Central memory CD8-positive, alpha-beta T cell (primary cell): ENCODE data around the gene ADAT1.

Experiments
- ATAC-seq: fragments of 150-1000 bp; cut with Tn5 transposase; replicated peaks from 2 replicates; pipeline ENCODE4 v1.10.0; 2022; ENCODE audit warnings: mild to moderate bottlenecking, moderate FRiP score, moderate number of reproducible peaks; ENCODE audit not compliant: poor library complexity, severe bottlenecking; ENCODE audit errors: extremely low read depth
- DNase-seq, 2 donors: peaks; one replicate each; pipeline ENCODE4 v3.0.0; 2021; ENCODE audit warnings: low spot score in 2 of 2
- H3K27ac Mint-ChIP-seq: one replicate; pipeline ENCODE4 v1.8.0; 2022; ENCODE audit warnings: low read depth, mild to moderate bottlenecking, moderate library complexity, mixed read lengths
- H3K27me3 Mint-ChIP-seq: one replicate; pipeline ENCODE4 v1.8.0; 2022; ENCODE audit warnings: mixed read lengths
- H3K36me3 Mint-ChIP-seq: one replicate; pipeline ENCODE4 v1.8.0; 2022; ENCODE audit warnings: mild to moderate bottlenecking, moderate library complexity, mixed read lengths; ENCODE audit not compliant: insufficient read depth
- H3K4me1 Mint-ChIP-seq: one replicate; pipeline ENCODE4 v1.8.0; 2022; ENCODE audit warnings: mixed read lengths
- H3K4me3 Mint-ChIP-seq: one replicate; pipeline ENCODE4 v1.8.0; 2022; ENCODE audit warnings: mild to moderate bottlenecking, moderate library complexity, mixed read lengths
- H3K9me3 Mint-ChIP-seq: one replicate; pipeline ENCODE4 v1.8.0; 2022; ENCODE audit warnings: mixed read lengths

ADAT1 gene

DNA sequence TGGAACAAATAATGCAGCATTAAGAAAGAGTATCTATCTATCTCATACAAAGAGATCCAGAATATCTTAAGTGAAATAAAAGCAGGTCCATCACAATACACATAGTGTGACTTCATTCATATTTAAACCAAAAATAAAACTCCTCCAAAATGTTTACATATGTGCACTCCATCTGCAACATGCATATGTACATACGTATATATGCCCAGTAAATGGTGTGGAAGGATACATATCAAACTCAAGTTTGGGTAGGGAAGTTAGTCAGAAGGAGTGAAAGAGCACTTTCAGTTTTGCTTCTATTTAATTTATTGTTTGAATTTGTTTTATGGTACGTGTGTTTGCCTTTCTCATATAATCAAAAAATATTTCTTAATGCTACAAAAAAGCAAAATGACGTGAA is 12.0 kb upstream of the ADAT1 start:
- peaks cover 4% of the 10 kb centered on the region for H3K4me1 Mint-ChIP-seq
- H3K27ac Mint-ChIP-seq = no peak overlapping the region
- H3K9me3 Mint-ChIP-seq = no peaks in the 10 kb centered on the region
- peaks cover 81% of the 10 kb centered on the region for H3K36me3 Mint-ChIP-seq
- no peak for ATAC-seq
- no peak for DNase-seq
- H3K4me3 Mint-ChIP-seq = no peak overlapping the region
- no peaks in the 10 kb centered on the region for H3K27me3 Mint-ChIP-seq

DNA sequence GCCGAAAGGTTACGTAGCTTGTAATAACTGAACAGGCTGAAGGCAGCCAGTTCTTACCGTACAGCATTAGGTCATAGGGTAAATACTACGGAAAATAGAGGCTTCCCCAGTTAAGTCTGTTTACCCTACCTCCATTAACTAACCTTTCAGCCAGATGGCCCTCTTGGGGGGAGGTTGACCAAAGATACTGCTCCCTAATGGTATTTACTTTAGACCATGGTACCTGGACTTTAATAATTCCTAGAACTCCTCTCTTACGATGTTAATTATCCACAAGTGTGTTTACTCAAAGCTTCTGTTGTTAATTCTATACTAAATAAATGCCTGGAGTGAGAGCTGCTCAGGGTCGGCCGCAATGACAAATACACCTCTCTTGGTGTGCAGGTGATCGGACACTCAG is 9.8 kb upstream of the ADAT1 start:
- Mint-ChIP-seq H3K27ac (no peak overlapping the region), H3K4me1 (peaks cover 18% of the 10 kb centered on the region)

DNA sequence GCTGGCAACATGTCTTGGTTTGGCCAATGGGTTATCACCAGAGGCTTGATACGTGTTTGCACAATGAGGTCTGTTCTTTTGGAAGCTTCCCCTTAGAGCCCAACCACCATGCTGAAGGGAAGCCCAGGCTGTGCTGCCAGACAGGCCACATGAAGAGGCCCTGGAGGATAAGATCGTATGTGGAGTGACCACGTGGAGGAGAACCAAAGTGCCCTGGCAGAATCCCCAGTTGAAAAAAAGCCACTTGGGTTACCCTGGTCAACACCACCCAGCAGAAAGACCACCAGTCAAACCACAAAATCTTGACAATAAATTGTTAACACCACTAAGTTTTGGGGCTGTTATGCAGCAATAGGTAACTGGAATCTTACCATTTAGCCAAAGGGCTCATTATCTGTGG is 7.0 kb upstream of the ADAT1 start:
- Mint-ChIP-seq H3K9me3 (no peaks in the 10 kb centered on the region), H3K27me3 (no peaks in the 10 kb centered on the region), H3K27ac (peak overlapping the region; percentile 74)

More for the DNA sequence above, 9.8 kb upstream of the ADAT1 start:
- Mint-ChIP-seq H3K4me3 (no peak overlapping the region), H3K27me3 (no peaks in the 10 kb centered on the region), H3K9me3 (no peaks in the 10 kb centered on the region), H3K36me3 (peaks cover 76% of the 10 kb centered on the region)
- ATAC-seq = no peak
- no peak for DNase-seq

DNA sequence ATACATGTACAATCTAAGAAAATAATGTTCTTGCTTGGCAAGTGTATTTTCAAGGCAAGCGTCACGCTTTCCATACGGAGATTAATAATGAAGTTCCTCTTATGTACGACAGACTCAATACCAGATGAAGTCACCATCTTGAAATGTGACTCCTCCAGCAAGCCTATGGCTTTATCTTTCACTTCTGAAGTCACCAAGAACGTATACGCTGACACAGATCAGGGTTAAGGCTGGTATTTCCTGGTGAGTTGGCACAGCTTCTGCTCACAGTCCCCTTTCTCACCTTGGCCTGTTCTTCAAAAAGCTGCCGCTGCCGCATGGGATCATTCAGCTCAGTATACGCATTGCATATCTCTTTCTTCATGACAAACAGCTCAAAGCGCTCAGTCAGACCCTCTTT is 6.1 kb upstream of the ADAT1 start:
- no peak for DNase-seq
- H3K4me3 Mint-ChIP-seq = peak overlapping the region; percentile 33
- peaks cover 62% of the 10 kb centered on the region for H3K36me3 Mint-ChIP-seq
- peaks cover 33% of the 10 kb centered on the region for H3K4me1 Mint-ChIP-seq
- no peaks in the 10 kb centered on the region for H3K27me3 Mint-ChIP-seq
- no peaks in the 10 kb centered on the region for H3K9me3 Mint-ChIP-seq
- no peak for ATAC-seq
- peak overlapping the region; percentile 74 for H3K27ac Mint-ChIP-seq

More for the DNA sequence above, 7.0 kb upstream of the ADAT1 start:
- Mint-ChIP-seq H3K4me3 (no peak overlapping the region), H3K36me3 (peaks cover 67% of the 10 kb centered on the region), H3K4me1 (peaks cover 28% of the 10 kb centered on the region)
- DNase-seq (no peak), ATAC-seq (no peak)

DNA sequence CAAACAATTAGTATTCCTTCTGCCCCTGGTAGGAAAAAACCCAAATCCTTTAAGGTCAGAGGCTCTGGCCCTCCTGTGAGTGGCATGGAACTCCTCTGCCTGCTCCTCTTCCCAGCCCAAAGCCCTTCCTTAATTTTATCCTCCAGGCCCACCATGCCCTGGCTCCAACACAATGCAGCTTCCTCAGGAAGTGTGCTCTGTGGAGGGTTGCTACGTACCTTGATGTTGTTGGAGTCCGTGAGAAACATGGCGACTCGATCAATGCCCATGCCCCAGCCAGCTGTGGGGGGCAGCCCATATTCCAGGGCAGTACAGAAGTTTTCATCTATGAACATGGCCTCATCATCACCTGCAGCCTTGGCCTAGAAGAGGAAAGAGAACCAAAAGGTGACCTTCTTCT is 5.3 kb upstream of the ADAT1 start:
- ATAC-seq = no peak
- H3K36me3 Mint-ChIP-seq = peaks cover 56% of the 10 kb centered on the region
- no peaks in the 10 kb centered on the region for H3K27me3 Mint-ChIP-seq
- no peak for DNase-seq
- H3K9me3 Mint-ChIP-seq = no peaks in the 10 kb centered on the region
- H3K27ac Mint-ChIP-seq = peak overlapping the region; percentile 77
- H3K4me1 Mint-ChIP-seq = peaks cover 37% of the 10 kb centered on the region
- peak overlapping the region; percentile 2 for H3K4me3 Mint-ChIP-seq

DNA sequence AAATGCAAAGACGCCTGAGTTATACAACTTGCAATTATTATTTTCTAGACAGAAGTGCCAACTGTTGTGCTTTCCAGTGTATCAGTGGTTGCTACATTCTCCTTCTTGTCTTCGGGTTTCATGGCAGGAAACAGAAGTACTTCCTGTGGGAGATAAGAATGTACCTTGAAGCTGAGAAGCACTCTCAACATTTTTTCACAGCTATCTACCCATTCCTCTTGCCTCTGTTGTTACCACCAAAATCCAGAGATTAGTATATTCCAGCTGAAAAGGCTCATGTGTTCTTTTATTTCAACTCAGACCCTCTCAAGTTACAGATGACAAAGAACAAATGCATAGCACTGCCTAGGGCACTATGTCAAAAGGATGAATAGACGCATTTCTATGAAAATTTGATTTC is 4.8 kb upstream of the ADAT1 start:
- DNase-seq (no peak), ATAC-seq (no peak)
- peak overlapping the region; percentile 77 for H3K27ac Mint-ChIP-seq
- no peaks in the 10 kb centered on the region for H3K9me3 Mint-ChIP-seq
- peaks cover 42% of the 10 kb centered on the region for H3K4me1 Mint-ChIP-seq
- H3K36me3 Mint-ChIP-seq = peaks cover 58% of the 10 kb centered on the region
- no peaks in the 10 kb centered on the region for H3K27me3 Mint-ChIP-seq
- H3K4me3 Mint-ChIP-seq = peak overlapping the region; percentile 2

DNA sequence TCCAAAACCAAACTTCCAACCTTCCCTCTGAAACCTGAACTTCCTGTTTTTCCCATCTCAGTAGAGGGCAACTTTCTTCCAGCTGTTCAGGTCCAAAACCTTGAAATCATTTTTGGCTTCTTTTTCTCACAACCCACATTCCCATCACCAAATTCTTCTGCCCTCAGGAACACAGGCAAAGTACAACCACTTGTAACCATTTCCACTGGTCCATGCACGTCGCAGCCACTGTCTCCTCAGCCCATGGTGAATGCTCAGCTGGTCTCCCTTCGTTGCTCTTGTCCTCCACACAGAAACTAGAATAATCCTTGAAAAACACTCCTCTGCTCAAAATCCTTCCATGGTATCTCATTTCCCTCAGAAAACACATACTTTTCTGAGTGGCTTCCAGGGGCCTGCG is 3.7 kb upstream of the ADAT1 start:
- Mint-ChIP-seq H3K36me3 (peaks cover 53% of the 10 kb centered on the region), H3K27me3 (no peaks in the 10 kb centered on the region), H3K4me1 (peaks cover 45% of the 10 kb centered on the region), H3K9me3 (no peaks in the 10 kb centered on the region), H3K27ac (peak overlapping the region; percentile 77), H3K4me3 (peak overlapping the region; percentile 2)
- no peak for ATAC-seq
- no peak for DNase-seq

DNA sequence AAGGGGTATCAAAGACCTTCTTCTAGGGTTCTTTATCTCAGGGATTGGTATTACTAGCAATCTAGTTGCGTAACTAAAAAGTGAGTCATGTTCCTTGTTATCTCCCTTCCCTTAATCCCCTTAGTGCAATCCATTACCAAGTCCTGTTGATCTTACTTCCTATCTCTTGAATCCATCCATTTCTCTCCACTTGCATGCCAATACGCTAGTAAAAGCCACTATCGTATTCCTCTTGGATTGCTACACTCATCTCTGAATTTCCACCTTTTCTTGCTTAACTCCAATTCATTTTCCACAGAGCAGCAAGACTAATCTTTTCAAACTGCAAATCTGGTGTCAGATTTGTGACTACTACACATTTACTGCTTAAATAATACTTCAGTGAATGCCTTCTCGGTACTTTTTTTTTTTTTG is 1.8 kb upstream of the ADAT1 start:
- DNase-seq (no peak), ATAC-seq (no peak)
- Mint-ChIP-seq H3K27me3 (no peaks in the 10 kb centered on the region), H3K9me3 (no peaks in the 10 kb centered on the region), H3K4me1 (peaks cover 63% of the 10 kb centered on the region), H3K36me3 (peaks cover 52% of the 10 kb centered on the region), H3K27ac (peak overlapping the region; percentile 97), H3K4me3 (peak overlapping the region; percentile 2)

DNA sequence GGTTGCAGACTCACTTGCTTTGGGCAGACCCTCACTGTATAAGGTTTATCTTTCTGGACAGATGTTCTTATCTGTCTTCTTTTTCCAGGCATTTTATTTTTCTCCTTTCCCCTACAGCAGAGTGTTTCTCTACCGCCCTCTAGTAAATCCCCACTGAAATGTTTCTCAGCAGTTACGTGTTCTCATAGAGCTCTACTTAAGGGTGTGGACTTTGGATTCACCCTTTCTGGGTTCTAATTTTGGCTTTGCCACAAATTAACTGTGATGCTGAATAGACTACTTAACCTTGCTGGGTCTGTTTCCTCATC is 2.0 kb downstream of the ADAT1 start:
- Mint-ChIP-seq H3K4me3 (peak overlapping the region; percentile 91), H3K9me3 (no peaks in the 10 kb centered on the region), H3K4me1 (peaks cover 58% of the 10 kb centered on the region), H3K36me3 (peaks cover 54% of the 10 kb centered on the region), H3K27me3 (no peaks in the 10 kb centered on the region), H3K27ac (peak overlapping the region; percentile 97)
- no peak for DNase-seq
- ATAC-seq = no peak

DNA sequence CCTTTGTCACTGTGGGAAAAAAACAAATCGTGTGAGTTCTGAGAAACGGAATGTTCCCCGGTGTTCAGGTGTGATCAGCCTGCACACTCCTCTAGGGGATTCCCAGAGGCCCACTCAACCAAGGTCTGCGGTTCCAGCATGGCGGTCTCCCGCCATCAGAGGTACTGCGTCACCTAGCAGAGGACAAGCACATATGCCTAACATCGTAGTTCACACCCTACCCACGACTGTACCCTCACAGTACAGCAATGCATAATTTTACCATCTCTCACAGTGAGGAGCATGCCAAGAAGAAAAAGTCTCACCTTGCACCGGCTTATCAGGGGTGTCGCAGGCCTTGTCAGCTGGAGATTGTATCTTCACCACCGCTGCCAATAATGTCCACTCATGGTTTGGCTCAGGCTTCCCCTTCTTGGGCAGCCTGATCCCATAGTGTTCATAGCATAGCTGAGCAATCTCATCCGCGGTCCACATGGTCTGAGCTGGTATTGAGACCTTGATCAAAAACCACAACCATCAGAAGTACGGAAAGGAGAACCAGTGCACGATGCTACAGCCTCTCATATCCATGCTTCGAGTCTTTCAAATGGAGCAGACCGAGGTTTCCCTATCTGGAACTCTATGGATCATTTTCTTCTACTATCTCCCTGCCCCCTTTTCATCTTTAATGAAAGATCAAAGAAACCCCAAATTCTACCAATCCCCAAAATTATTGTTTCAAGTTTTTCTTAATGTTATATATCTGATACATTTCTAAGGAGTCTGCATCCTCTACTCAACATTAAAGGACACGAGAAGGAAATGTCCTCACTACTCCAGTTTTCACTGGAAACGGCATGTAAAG is 2.5 kb downstream of the ADAT1 start:
- H3K36me3 Mint-ChIP-seq = peaks cover 56% of the 10 kb centered on the region
- peak overlapping the region; percentile 91 for H3K4me3 Mint-ChIP-seq
- H3K27me3 Mint-ChIP-seq = no peaks in the 10 kb centered on the region
- peaks cover 64% of the 10 kb centered on the region for H3K4me1 Mint-ChIP-seq
- no peaks in the 10 kb centered on the region for H3K9me3 Mint-ChIP-seq
- peak; percentile 77 for ATAC-seq
- peak overlapping the region; percentile 97 for H3K27ac Mint-ChIP-seq
- DNase-seq = peak; percentile 50 to 86

DNA sequence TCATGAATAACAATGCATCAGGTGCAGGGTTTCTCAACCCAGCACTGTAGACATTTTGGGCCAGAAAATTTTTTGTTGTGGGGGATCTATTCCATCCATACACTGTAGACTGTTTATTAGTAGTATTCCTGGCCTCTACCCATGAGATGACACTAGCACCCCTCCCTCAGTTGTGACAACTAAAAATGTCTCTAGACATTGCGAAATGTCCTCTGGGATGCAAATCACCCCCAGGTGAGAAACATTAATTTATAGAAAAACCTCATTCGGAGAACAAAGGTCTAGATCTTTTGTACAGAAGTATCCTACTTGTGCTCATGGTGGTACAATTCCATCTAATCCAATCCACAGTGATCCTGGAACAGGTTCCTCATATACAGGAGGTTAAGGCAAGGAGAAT is 4.3 kb downstream of the ADAT1 start:
- Mint-ChIP-seq H3K4me1 (peaks cover 65% of the 10 kb centered on the region), H3K27me3 (no peaks in the 10 kb centered on the region), H3K9me3 (no peaks in the 10 kb centered on the region), H3K27ac (peak overlapping the region; percentile 97), H3K4me3 (peak overlapping the region; percentile 31), H3K36me3 (peaks cover 62% of the 10 kb centered on the region)
- DNase-seq = no peak
- ATAC-seq = no peak

DNA sequence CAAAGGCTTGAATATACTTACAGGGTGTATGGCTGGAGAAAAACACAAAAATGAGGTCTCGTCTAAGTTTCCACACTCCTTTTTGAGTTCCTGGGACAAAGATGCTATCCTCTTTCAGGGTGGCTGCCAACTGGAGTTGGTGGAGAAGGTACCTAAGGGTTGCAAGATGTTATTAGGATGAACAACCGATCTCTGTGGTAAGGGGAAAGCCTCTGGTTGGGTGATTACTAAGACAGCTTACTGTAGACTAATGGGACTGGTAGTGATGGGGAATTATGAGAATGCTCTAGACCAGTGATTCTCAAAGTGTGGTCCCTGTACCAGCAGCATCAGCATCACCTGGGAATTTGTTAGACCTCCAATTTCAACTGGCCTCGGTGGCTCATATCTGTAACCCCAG is 6.0 kb downstream of the ADAT1 start:
- Mint-ChIP-seq H3K4me3 (peak overlapping the region; percentile 70), H3K36me3 (peaks cover 62% of the 10 kb centered on the region), H3K27ac (peak overlapping the region; percentile 97), H3K27me3 (no peaks in the 10 kb centered on the region), H3K4me1 (peaks cover 55% of the 10 kb centered on the region), H3K9me3 (no peaks in the 10 kb centered on the region)
- DNase-seq (no peak), ATAC-seq (no peak)

DNA sequence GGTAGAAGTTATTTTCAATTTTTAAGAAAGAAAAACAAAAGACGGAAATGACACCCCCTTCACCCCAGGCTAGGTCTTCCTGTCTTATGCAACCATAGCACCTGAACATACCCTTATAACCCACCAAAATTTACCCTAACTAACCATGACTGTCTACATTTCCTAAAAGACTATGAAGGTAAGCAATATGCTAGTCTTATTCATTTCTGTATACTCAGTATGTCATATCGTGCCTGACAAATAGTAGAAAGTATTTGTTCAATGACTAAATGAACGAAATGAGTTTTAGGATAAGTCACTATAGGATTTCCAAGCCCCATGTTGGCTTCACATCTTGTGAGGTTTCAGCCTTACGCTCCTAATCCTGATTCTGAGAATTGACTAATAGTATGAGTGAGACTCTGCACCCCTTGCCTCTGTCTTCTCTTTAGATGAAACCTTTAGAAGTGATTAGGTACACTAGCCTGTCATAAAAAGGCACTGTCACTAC is 6.5 kb downstream of the ADAT1 start:
- H3K36me3 Mint-ChIP-seq = peaks cover 61% of the 10 kb centered on the region
- peak overlapping the region; percentile 70 for H3K4me3 Mint-ChIP-seq
- H3K9me3 Mint-ChIP-seq = no peaks in the 10 kb centered on the region
- peak; percentile 44 for ATAC-seq
- DNase-seq = peak in 1 of 2 donors; percentile 22
- no peaks in the 10 kb centered on the region for H3K27me3 Mint-ChIP-seq
- peaks cover 51% of the 10 kb centered on the region for H3K4me1 Mint-ChIP-seq
- H3K27ac Mint-ChIP-seq = peak overlapping the region; percentile 97
